ENCODE results near the gene C1orf53. TPM values are rescaled to one million over a fixed set of nuclear protein-coding genes. Genes with fewer than 3 reads are reported as not detected.
"Not testable (repeated sequence)": the region's sequence is repeated elsewhere in the genome, so short reads cannot be mapped to it uniquely, and the experiment has no call there.

The C1orf53 gene
- total RNA-seq, 1 donor from 2014 or later = 1.2 TPM

GRCh38 chr1:197933647-197934046 is 31.2 kb downstream of the C1orf53 start:
- ChIA-PET POLR2A (no interaction called here), CTCF (interaction anchor here (1.1 kb wide), 1 partner anchor 411 kb away, joined by 3 read pairs; no protein-coding TSS in a partner anchor)
- H3K9me3 Mint-ChIP-seq = no peaks in the 10 kb centered on the region
- H3K27ac Mint-ChIP-seq = no peak overlapping the region
- ATAC-seq (ENCODE audit: low read depth) = no peak
- no peak for DNase-seq
- intact Hi-C loops (cut with micrococcal nuclease) = loop anchor here (10.0 kb wide), 1 partner anchor 341 kb away; no protein-coding TSS in a partner anchor
- H3K4me3 Mint-ChIP-seq = no peak overlapping the region
- TF ChIP-seq CTCF (IDR thresholded peaks at IDR 0.05) = no peak
- H3K4me1 Mint-ChIP-seq = peaks cover 4% of the 10 kb centered on the region
- H3K36me3 Mint-ChIP-seq (ENCODE audit: low read depth) = no peaks in the 10 kb centered on the region
- peaks cover 13% of the 10 kb centered on the region for H3K27me3 Mint-ChIP-seq

GRCh38 chr1:197937381-197937780 is 35.0 kb downstream of the C1orf53 start:
- DNase-seq (no peak), ATAC-seq (ENCODE audit: low read depth) (no peak)
- Mint-ChIP-seq H3K9me3 (no peaks in the 10 kb centered on the region), H3K27me3 (peaks cover 15% of the 10 kb centered on the region), H3K36me3 (ENCODE audit: low read depth) (no peaks in the 10 kb centered on the region), H3K27ac (no peak overlapping the region), H3K4me3 (no peak overlapping the region), H3K4me1 (no peaks in the 10 kb centered on the region)
- CTCF ChIA-PET = interaction anchor here (0.8 kb wide), 1 partner anchor 13 kb away, joined by 3 read pairs; no protein-coding TSS in a partner anchor
- intact Hi-C loops (cut with micrococcal nuclease) = loop anchor here (10.0 kb wide), 1 partner anchor 337 kb away; no protein-coding TSS in a partner anchor
- POLR2A ChIA-PET = no interaction called here
- no peak for TF ChIP-seq CTCF (IDR thresholded peaks at IDR 0.05)

- peaks cover 15% of the 10 kb centered on the region for H3K27me3 Mint-ChIP-seq
- intact Hi-C loops (cut with micrococcal nuclease) = loop anchor here (10.0 kb wide), 1 partner anchor 337 kb away; no protein-coding TSS in a partner anchor
- H3K36me3 Mint-ChIP-seq (ENCODE audit: low read depth) = no peaks in the 10 kb centered on the region
- no peak for DNase-seq
- H3K27ac Mint-ChIP-seq = no peak overlapping the region
- ChIA-PET POLR2A (no interaction called here), CTCF (interaction anchor here (0.8 kb wide), 1 partner anchor 14 kb away, joined by 3 read pairs; no protein-coding TSS in a partner anchor)
- H3K4me1 Mint-ChIP-seq = no peaks in the 10 kb centered on the region
- no peak for ATAC-seq (ENCODE audit: low read depth)
- no peaks in the 10 kb centered on the region for H3K9me3 Mint-ChIP-seq
- no peak for TF ChIP-seq CTCF (IDR thresholded peaks at IDR 0.05)
- H3K4me3 Mint-ChIP-seq = no peak overlapping the region
Measured at GRCh38 chr1:197937892-197938291, 35.5 kb downstream of the C1orf53 start.

- peaks cover 21% of the 10 kb centered on the region for H3K27me3 Mint-ChIP-seq
- H3K4me1 Mint-ChIP-seq; H3K27ac Mint-ChIP-seq; H3K36me3 Mint-ChIP-seq (ENCODE audit: low read depth); CTCF ChIA-PET; H3K9me3 Mint-ChIP-seq; H3K4me3 Mint-ChIP-seq; ATAC-seq (ENCODE audit: low read depth); POLR2A ChIA-PET; DNase-seq: not testable (repeated sequence)
- intact Hi-C loops (cut with micrococcal nuclease) = loop anchor here (10.0 kb wide), 1 partner anchor 335 kb away; no protein-coding TSS in a partner anchor
Measured at GRCh38 chr1:197939159-197939980, 36.9 kb downstream of the C1orf53 start.

GRCh38 chr1:197942042-197942441 is 39.6 kb downstream of the C1orf53 start:
- Mint-ChIP-seq H3K9me3 (no peaks in the 10 kb centered on the region), H3K4me1 (no peaks in the 10 kb centered on the region), H3K27me3 (peaks cover 26% of the 10 kb centered on the region), H3K36me3 (ENCODE audit: low read depth) (no peaks in the 10 kb centered on the region), H3K27ac (no peak overlapping the region), H3K4me3 (no peak overlapping the region)
- intact Hi-C loops (cut with micrococcal nuclease) = no loop called here
- ATAC-seq (ENCODE audit: low read depth) (no peak), DNase-seq (no peak)
- ChIA-PET CTCF (no interaction called here), POLR2A (no interaction called here)
- no peak for TF ChIP-seq CTCF (IDR thresholded peaks at IDR 0.05)
